Kidney glomerular epithelial cell (primary cell): ENCODE data around the gene METTL8.
"Not testable (repeated sequence)": the region's sequence is repeated elsewhere in the genome, so short reads cannot be mapped to it uniquely, and the experiment has no call there.

Experiments
- DNase-seq: peaks from one replicate; lab custom pipeline; 2025; lab: John Stamatoyannopoulos, UW

METTL8 gene

GRCh38 chr2:171430516-171431410 is 3.0 kb downstream of the METTL8 start:
- no peak for DNase-seq

DNA sequence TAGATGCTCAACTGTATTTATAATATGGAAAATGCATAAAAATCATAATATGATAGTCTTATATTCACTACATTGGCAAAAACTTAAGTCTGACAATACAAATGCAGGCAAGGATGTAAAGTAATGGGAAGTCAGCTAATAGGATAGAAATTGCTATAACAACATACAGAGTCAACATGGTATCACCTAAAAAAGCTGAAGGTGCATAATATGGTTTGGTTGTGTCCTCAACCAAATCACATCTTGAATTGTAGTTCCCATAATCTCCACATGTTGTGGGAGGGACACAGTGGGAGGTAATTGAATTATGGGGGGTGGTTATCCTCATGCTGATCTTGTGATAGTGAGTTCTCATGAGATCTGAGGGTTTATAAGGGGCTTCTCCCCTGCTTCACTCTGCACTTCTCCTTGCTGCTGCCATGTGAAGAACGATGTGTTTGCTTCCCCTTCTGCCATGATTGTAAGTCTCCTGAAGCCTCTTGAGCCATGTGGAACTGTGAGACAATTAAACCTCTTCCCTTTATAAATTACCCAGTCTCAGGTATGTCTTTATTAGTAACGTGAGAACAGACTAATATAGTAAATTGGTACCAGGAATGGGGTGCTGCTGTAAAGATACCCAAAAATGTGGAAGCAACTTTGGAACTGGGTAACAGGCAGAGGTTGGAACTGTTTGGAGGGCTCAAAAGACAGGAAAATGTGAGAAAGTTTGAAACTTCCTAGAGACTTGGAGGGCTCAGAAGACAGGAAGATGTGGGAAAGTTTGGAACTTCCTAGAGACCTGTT is 10.9 kb downstream of the METTL8 start:
- DNase-seq, result not testable (repeated sequence)

DNA sequence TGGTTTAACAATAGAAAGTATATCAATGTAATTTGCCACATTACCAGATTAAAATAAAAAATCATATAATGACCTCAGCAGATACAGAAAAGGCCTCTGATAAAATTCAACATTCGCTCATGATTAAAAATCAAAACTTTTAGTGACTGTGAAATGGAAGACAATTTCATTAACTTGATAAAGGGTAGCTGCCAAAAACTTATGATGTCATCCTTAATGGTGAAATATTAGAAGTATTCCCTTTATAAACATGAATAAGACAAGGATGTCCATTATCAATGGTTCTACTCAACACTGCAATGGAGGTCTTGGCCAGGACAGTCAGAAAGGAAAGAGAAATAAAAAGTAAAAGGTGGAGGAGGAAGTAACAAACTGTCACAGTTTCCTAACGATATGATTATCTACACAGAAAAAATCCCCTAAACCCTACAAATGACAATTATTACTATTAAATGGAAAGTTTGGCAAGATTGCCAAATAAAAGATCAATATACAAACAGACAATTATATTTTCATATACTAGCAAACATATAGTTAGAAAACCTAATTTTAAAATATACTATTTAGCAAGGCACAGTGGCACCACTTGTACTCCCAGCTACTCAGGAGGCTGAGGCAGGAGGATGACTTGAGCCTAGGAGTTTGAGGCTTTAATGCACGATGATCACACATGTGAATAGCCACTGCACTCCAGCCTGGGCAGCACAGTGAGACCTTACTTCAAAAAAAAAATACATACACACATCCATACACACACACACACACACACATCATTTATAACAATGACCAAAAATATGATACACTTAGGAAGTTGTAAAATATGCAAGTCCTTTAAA is 12.8 kb downstream of the METTL8 start:
- no peak for DNase-seq

GRCh38 chr2:171419333-171419732 is 14.5 kb downstream of the METTL8 start:
- DNase-seq, result no peak

- peak; percentile 99 for DNase-seq
Measured at GRCh38 chr2:171416009-171416926, 17.5 kb downstream of the METTL8 start.

GRCh38 chr2:171414645-171415044 is 19.1 kb downstream of the METTL8 start:
- DNase-seq, result not testable (repeated sequence)

GRCh38 chr2:171412571-171413175 is 21.1 kb downstream of the METTL8 start:
- no peak for DNase-seq

- DNase-seq, result no peak
Measured at GRCh38 chr2:171411791-171412483, 21.9 kb downstream of the METTL8 start.

DNA sequence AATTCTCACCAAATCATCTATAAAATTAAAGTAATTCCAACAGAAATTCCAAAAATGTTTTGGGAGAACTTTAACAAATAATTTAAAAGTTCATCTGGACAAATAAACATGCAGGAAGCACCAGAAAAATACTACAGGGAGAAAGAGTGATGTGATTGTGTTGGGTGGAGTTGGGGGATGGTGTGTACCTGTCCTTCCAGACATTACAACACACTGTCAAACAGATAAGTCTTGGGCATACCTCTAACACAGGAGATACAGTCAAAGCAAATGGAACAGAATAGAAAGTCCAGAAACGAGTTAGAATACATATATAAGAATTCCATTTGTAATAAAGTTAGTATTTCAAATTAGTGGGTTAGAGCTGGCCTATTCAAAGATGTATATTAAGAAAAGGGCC is 22.6 kb downstream of the METTL8 start:
- DNase-seq, result no peak

GRCh38 chr2:171410624-171411023 is 23.2 kb downstream of the METTL8 start:
- DNase-seq, result no peak

DNA sequence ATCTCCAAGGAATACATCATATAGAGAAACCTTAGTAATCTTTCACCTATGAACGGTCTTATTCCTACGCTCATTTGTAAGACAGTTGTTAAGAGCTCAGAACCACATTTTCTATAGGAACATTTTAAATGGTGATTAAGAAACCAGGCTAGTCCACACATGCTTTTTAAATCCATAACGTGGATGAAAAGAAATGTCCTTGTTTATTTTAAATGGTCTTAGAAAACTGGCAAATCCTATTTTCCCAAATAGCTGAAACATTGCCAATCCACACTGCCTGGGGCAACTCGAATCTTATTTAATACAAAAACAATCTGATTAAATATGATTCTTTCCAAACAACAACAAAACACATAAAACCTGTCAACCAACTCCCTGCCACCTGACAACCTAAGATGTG is 23.7 kb downstream of the METTL8 start:
- DNase-seq, result no peak

DNA sequence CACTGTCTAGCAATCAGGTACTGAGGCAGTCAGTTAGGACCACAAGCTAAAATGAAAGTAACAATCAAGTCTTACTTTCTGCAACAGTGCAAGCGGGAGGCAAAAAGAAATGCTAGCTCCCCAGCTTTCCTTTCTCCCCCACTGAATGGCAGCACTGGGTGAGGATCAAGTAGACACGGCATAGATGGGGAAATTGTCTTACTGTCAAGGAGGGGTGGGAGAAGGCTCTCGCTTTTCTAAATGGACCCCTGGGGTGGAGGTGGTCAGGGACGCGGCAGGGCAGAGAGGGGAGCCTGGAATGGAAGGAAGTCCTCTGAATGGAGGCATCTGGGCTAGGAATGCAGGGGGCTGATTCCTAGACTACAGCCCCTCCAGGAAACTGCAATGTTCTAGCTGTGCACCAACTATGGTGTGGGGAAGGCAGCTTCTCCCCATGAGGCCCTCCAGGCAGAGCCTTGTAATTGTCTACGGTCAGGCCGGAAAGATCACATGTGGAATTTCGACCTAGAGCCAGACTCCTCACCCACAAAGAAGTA is 24.3 kb downstream of the METTL8 start:
- no peak for DNase-seq

DNA sequence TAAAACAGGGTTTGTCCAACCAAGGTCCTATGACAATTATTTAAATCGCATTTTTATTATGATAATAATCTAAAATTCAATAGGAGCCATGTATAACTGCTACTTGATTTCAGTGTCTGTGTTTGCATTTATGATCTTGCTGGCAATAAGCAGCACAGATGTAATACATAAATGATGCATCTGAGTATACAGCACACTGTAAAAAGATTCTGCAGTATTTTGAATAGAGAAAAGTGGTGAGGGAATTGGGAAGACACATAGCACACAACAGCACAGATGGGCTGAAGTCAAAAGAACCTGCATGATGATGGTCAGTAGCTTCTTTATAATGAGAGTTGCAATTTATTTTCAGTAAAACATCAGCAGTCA is 26.1 kb downstream of the METTL8 start:
- no peak for DNase-seq

DNA sequence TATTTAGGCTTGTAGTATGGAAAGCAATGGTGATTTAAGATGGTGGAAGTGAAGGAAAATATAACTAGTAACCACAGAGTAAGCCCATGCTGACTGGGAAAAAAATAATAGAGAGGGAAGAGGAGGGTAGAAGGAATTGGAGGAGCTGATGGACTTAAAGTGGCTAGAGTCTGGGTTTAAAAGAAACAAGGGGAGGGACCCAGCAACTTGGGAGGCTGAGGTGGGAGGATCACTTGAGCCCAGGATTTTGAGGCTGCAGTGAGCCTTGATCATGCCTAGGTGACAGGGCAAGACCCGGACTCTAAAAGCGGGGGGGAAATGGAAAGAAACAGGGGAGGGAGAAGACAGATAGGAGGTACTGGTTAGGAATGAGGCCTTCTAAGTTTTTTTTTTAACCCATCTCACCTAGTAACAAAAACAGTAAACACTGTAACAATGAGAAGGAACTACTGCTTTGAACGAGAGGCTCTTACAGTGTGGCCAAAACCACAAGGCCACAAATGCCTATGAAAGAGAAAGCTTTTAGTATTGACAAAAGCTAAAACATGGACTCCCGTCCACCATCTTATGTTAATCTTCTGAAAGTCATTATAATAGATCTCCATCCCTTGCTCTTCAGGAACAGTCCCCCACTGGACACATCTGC is 26.6 kb downstream of the METTL8 start:
- no peak for DNase-seq

- DNase-seq, result no peak
Measured at GRCh38 chr2:171406044-171406443, 27.7 kb downstream of the METTL8 start.

DNA sequence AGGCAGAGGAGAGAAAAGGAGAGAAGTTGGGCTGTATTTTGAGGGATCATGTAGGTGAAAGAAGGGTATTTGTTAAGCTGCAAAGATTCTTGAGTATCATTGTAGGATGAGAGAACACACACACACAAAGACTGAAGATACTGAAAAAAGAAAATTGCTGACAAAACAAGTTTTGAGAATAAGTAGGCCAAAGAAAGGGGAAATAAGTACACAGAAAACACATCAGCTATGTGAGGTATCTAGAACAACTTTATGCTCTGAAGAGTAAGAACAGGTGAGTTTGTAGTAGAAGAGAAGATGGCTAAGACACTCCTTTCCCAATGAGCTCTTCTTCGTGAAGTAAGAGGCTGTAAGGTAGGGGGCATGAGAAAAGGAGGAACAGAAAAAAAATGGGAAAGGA is 28.2 kb downstream of the METTL8 start:
- DNase-seq, result no peak

- no peak for DNase-seq
Measured at GRCh38 chr2:171404719-171405118, 29.1 kb downstream of the METTL8 start.

DNA sequence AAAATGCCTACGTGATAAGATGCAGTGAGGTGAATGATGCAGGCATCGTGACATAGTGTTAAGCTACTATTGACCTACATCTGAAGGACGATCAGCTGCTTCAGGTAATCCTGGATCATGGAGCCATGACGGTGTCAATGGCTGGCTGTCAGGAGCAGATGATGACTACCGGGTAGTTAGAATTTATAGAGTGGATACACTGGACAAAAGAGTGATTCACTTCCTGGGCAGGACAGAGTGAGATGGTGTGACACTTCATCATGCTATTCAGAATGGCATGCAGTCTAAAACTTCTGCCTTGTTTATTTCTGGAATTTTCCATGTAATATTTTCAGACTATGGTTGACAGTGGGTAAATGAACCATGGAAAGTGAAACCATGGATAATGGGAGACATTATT is 29.5 kb downstream of the METTL8 start:
- peak; percentile 83 for DNase-seq

DNA sequence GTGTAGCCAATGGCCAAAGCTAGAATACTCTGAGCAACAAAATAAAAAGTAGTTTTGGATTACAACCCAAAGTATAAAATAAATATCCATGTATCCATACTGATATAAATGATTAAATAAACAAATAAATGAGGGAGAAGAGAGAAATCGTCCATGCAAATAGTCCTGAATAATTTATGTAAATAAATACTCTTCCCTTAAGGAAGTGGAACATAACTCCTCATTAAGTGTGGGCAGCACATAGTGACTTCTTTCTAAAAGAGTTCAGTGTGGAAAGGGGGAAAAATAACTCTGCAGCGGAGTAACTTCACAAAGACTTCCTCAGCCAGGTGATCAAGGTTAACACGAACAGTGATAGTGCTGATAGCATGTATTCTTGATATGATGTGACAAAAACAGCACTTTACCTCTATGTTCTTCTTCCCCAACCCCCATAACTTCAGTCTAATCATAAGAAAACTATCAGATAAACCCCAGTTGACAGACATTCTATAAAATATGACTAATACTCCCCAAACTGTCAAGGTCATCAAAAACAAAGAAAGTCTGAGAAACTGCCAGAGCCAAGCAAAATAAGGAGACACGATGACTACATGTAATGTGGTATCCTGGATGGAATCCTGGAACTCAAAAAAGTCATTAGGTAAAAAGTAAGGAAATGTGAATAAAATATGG is 30.7 kb downstream of the METTL8 start:
- DNase-seq, result peak; percentile 38
